Measurements from ENCODE around the gene RAB1B.

GRCh38 chr11:66315498-66315885, 47.1 kb downstream of the RAB1B start:
- no peak for TF ChIP-seq EZH2 (IDR thresholded peaks at IDR 0.05; ENCODE audit: borderline replicate concordance, low read depth, low read length, severe bottlenecking)
- TF ChIP-seq, protein P1, sequence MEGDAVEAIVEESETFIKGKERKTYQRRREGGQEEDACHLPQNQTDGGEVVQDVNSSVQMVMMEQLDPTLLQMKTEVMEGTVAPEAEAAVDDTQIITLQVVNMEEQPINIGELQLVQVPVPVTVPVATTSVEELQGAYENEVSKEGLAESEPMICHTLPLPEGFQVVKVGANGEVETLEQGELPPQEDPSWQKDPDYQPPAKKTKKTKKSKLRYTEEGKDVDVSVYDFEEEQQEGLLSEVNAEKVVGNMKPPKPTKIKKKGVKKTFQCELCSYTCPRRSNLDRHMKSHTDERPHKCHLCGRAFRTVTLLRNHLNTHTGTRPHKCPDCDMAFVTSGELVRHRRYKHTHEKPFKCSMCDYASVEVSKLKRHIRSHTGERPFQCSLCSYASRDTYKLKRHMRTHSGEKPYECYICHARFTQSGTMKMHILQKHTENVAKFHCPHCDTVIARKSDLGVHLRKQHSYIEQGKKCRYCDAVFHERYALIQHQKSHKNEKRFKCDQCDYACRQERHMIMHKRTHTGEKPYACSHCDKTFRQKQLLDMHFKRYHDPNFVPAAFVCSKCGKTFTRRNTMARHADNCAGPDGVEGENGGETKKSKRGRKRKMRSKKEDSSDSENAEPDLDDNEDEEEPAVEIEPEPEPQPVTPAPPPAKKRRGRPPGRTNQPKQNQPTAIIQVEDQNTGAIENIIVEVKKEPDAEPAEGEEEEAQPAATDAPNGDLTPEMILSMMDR (IDR thresholded peaks at IDR 0.05; ENCODE audit: borderline replicate concordance, extremely low read depth, low read length, poor library complexity, severe bottlenecking): no peak

Data from DND-41 (cell line).